HG03175 (cell line): ENCODE measurements around the gene WDR18.

Experiments
- ATAC-seq: cut with Tn5 transposase; IDR thresholded peaks from one replicate; pipeline ENCODE4 v1.9.1; 2021; ENCODE audit warnings: mild to moderate bottlenecking, moderate library complexity; ENCODE audit not compliant: unreplicated experiment

The WDR18 gene

GRCh38 chr19:984165-984967 lies at the start of gene WDR18:
Gene WDR18 (plus strand): TSS chr19:984345. CDS start chr19:984354, 9 bp downstream.
- ATAC-seq: peak; percentile 77

- no peak for ATAC-seq
Observed at GRCh38 chr19:934865-935479, 49.2 kb upstream of the WDR18 start.

- ATAC-seq: no peak
Observed at GRCh38 chr19:936175-936546, 48.0 kb upstream of the WDR18 start.

- no peak for ATAC-seq
Observed at GRCh38 chr19:937259-937694, 46.9 kb upstream of the WDR18 start.

GRCh38 chr19:938233-938923 lies 45.8 kb upstream of the WDR18 start:
- ATAC-seq: no peak

- no peak for ATAC-seq
Observed at GRCh38 chr19:939439-939838, 44.7 kb upstream of the WDR18 start.

GRCh38 chr19:939922-940321 lies 44.2 kb upstream of the WDR18 start:
- ATAC-seq: no peak

GRCh38 chr19:940591-941291 lies 43.4 kb upstream of the WDR18 start:
- peak; percentile 64 for ATAC-seq

GRCh38 chr19:941292-942132 lies 42.6 kb upstream of the WDR18 start:
- ATAC-seq: no peak

GRCh38 chr19:942133-942645 lies 42.0 kb upstream of the WDR18 start:
- ATAC-seq: no peak

- ATAC-seq: no peak
Observed at GRCh38 chr19:943551-944170, 40.5 kb upstream of the WDR18 start.

- no peak for ATAC-seq
Observed at GRCh38 chr19:944171-944567, 40.0 kb upstream of the WDR18 start.

- no peak for ATAC-seq
Observed at GRCh38 chr19:944663-945241, 39.4 kb upstream of the WDR18 start.

- ATAC-seq: no peak
Observed at GRCh38 chr19:945401-946252, 38.5 kb upstream of the WDR18 start.

GRCh38 chr19:947090-947706 lies 36.9 kb upstream of the WDR18 start:
- no peak for ATAC-seq

GRCh38 chr19:947707-948539 lies 36.2 kb upstream of the WDR18 start:
- ATAC-seq: peak; percentile 74

GRCh38 chr19:948842-949496 lies 35.2 kb upstream of the WDR18 start:
- ATAC-seq: no peak
